ENCODE results near the gene C1QTNF8.
A peak's percentile ranks its signal among the peaks of the same experiment; 100 is the strongest.
"Not testable (repeated sequence)": the region's sequence is repeated elsewhere in the genome, so short reads cannot be mapped to it uniquely, and the experiment has no call there.

Gene C1QTNF8

DNA sequence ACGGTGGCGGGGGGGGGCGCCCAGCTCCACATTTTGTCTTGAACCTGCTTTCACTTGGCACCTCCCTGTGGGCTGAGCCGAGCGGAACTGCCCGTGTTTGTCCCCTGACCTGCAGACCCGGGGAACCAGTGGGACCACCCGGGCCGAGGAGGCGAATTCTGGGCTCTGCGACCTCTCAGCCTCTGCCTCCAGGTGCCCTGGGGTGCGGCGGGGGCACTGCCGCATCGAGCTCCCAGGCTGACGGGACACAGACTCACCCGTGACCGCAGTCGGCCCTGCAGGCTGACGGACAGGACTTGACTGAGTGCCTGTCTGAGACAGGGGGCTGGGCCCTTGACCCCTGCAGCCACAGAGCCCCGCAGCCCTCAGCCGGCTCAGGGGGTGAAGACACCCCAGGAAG lies 11.1 kb upstream of the C1QTNF8 start:
- DNase-seq, result no peak

GRCh38 chr16:1106659-1107058 lies 10.6 kb upstream of the C1QTNF8 start:
- no peak for DNase-seq

DNA sequence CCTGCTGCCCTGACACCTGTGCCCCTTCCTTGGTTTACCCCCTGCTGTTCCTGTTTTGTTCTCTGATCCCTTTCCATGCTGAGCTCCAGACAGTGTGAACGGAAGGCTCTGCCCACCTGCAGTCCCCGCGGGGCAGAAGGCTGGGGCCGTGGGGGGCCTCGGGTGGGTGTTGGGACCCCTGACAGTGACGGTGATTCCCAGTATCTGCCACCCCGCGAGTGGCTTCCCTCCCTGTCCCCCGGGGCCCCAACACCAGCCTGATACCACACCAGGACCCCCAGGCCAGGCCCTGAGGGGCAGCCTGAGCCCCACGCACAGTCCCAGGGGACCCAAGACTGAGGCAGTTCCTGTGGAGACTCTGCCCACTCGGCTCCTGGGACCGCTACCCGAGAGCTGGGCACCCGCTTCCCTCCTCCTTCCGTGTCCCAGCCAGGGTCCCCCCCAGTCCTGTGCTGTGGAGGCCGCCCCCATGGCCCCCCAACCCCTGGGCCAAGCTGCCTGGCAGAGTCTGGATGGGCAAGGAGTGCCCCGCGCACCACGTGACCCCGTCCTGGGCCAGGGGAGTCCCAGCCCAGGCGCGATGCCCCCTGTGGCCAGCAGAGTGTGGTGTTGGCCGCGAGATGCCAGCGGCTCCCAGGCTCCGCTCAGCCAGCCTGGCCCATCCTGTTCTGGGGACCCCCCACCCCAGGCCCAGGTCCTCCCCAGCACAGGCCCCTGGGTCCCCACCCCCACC lies 10.0 kb upstream of the C1QTNF8 start:
- peak; percentile 64 for DNase-seq

DNA sequence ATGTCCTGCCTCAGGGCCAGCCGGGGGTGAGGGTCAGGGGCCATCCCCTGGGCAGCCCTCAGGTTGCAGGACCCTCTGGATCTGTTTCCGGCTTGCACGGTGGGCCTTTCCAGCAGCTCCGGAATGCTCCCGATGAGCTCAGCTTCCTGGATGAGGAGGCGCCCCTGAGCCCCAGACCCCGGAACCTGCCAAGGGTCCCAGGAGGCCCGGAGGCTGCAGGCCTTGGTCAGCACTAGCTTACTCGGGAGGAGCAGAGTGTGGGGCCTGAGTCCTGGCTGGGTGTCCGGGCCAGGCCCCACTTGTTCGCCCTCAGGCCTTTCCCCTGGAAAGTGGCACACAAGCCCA lies 7.6 kb upstream of the C1QTNF8 start:
- DNase-seq, result no peak

- peak; percentile 81 for DNase-seq
Observed at GRCh38 chr16:1102921-1103635, 7.0 kb upstream of the C1QTNF8 start.

GRCh38 chr16:1102333-1102700 lies 6.3 kb upstream of the C1QTNF8 start:
- no peak for DNase-seq

DNA sequence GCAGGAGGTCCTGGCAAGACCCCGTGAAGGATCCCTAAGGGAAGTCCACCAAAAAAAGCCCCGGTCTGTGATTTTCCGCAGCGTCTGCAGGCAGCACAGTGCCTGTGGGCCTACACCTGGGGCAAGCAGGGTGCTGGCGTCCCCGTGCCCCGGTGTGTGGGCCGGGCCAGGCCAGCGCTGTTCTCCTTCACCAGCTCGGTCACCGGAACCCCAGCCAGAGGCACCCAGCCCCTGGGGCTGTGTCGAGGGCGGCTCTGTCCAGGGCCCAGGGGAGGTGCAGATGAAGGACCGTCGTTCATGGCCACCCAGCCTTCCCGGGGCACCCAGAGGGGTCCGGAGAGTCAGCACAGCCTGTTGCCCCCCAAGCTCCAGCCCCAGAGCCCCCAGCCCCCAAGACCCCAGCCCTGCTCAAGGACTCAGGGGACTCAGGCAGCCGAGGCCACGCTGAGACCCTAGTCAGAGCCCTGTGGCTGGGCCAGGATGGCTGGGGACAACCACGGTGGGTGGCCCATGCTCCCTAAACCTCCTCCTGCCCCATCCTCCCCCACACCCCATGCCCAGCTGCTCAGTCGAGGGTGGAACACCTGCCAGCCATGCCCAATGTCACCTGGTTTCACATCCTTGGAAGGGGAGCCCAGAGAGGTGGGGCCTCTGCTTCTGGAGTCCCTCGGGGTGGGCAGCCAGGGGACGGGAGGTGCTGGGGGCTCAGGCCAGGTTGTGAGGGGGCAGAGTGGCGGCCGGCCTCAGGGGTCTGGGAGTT lies 5.7 kb upstream of the C1QTNF8 start:
- DNase-seq, result no peak

DNA sequence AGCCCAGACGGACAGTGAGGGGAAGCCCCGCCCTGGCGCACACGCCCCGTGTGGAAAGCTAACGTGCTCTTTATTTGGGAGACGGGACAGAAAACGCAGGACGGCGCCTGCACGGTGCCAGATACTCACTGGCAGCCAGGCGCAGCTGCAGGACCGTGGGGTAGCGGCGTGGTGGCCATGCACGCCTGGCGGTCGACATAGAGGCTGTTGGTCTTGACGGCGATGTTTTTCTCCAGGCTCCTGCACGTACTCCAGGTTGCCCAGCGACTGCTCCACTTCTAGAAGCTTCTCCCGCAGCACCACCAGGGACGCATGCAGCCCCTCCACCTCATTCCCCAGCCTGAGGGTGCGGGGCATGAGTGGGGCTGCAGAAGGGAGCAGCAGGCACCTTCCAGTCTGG lies 5.1 kb upstream of the C1QTNF8 start:
- no peak for DNase-seq

GRCh38 chr16:1100084-1100800 lies 4.2 kb upstream of the C1QTNF8 start:
- no peak for DNase-seq

DNA sequence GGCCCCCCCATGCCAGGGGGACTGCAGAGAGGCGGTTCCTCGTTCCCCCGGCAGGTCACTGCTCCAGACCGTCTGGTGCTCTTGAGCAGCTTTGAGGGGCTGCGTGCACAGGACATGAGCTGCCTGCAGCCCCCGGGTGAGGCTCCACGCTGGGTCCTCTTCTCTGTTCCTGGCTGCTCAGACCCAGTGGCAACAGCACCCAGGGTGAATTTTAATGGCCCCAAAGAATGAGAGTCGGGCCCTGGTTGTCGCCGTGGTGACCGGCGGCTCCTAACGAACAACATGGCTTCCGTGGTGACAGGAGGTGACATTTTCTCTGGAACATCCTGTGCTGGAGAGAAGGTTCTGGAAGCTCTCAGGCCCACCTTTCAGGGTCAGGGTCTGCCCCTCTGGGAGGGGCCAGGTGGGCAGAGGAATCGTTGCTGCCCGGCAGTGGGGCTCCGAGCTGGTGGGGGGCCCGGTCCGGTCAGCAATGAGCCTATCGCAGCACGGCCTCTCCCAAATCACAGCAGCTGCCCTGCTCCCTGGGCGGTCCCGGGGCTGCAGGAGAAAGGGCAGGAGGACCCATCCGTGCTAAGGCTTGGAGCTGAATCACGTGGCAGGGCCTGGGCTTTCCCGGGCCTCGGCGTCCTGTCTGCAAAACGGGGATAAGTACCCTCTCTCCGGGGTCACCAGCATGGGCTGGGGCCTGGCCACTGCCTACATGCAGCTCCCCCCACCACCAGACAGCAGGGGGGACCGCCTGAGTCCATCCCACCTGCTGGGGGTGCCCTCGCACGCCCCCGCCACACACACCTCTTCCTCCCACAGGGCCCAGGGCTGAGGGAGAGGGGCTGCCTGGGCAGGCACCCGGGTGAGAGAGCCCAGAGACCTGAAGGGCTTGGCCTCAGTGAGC lies 3.4 kb upstream of the C1QTNF8 start:
- DNase-seq, result no peak

GRCh38 chr16:1098266-1098991 lies 2.4 kb upstream of the C1QTNF8 start:
- no peak for DNase-seq

- no peak for DNase-seq
Observed at GRCh38 chr16:1097800-1098199, 1.8 kb upstream of the C1QTNF8 start.

DNA sequence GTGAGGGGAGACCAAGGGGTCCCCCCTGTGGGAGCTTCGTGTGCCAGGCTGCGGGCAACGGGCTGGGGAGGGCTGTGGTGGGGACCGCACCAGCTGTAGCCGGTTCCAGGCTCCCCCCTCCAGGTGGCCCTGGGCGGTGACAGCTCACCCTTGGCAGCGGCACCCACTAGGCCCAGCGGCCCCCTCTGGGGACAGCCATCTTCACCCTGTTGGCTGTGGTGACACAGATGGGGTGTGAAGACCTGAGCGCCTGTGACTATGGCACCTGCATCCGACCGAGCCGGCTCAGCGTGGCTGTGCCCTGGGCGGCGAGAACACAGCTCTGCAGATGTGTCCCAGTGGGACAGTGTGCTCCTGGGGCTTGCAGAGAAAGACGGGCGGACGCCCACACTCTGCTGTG lies 1.1 kb upstream of the C1QTNF8 start:
- no peak for DNase-seq

GRCh38 chr16:1095450-1096168 lies 435 bp downstream of the C1QTNF8 start:
- DNase-seq, result no peak

- DNase-seq, result no peak
Observed at GRCh38 chr16:1094601-1095449, 1.2 kb downstream of the C1QTNF8 start.

- DNase-seq, result no peak
Observed at GRCh38 chr16:1094124-1094479, 1.9 kb downstream of the C1QTNF8 start.

- peak; percentile 40 for DNase-seq
Observed at GRCh38 chr16:1093284-1094123, 2.5 kb downstream of the C1QTNF8 start.

GRCh38 chr16:1092685-1093283 lies 3.3 kb downstream of the C1QTNF8 start:
- DNase-seq, result not testable (repeated sequence)
